GM21528 (cell line): ENCODE data around the gene VASP.
"Not testable (repeated sequence)": the region's sequence is repeated elsewhere in the genome, so short reads cannot be mapped to it uniquely, and the experiment has no call there.

Experiments
- ATAC-seq: cut with Tn5 transposase; IDR thresholded peaks from one replicate; pipeline ENCODE4 v1.9.1; 2021; ENCODE audit warnings: mild to moderate bottlenecking, moderate library complexity; ENCODE audit not compliant: unreplicated experiment, low FRiP score

VASP gene

GRCh38 chr19:45496349-45496953 lies 10.8 kb upstream of the VASP start:
- peak; percentile 33 for ATAC-seq

GRCh38 chr19:45497791-45498190 lies 9.5 kb upstream of the VASP start:
- no peak for ATAC-seq

GRCh38 chr19:45498411-45499195 lies 8.7 kb upstream of the VASP start, which contains the start of gene PPM1N:
Gene PPM1N (plus strand): TSS chr19:45498443. CDS start chr19:45498473, 30 bp downstream.
- ATAC-seq = no peak

- no peak for ATAC-seq
Observed at GRCh38 chr19:45499196-45500180, 7.8 kb upstream of the VASP start.

DNA sequence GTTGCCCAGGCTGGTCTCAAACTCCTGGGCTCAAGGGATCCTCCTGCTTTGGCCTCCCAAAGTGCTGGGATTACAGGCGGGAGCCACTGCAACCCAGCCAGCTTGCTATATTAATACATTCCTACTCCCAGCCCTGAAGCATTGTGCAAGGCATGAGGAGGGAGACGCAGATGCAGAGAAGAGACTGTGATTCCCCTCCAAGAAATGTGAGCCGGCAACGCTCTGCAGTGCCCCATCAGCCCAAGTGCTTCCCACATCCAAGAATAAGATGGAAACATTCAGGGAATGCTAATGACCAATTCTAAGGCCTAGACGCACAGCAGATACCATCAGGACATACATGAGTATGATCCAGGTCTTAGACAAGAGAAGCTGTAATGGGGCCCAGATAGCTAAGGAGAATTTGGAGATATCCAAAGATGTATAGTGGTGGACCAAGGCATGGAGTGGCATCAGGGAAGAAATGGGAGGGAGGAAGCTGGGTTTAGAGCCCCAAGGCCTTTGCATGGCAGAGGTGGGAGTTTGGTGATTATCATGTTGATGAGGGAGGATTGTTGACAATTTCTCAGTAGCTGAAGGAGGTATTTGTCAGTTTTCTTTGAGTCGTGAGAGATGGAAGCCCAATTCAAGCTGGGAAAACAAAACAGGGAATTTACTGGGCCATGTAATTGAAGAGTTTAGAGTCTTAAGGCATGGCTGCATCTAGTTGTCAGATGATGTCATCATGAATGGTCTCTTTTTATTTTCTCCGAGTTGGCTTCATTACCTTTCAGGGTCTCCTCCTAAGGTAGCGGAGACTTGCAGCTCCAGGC lies 6.2 kb upstream of the VASP start:
- no peak for ATAC-seq

DNA sequence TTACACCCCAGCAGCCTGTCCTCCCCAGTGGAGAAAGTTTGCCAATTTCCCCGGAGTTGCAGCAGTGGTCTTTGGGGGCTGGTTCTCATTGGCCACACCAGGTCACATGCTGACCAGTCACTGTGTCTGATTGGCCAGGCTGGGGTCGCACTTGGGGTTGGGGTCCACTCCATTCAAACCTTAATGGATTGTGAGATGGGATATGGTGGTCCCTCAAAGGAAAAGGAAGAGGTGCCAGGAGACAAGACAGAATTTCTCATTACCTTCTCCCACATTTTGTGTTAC lies 5.6 kb upstream of the VASP start:
- ATAC-seq = no peak

GRCh38 chr19:45502111-45502510 lies 5.2 kb upstream of the VASP start:
- no peak for ATAC-seq

- ATAC-seq = no peak
Observed at GRCh38 chr19:45503909-45504308, 3.4 kb upstream of the VASP start.

GRCh38 chr19:45505151-45505995 lies 1.9 kb upstream of the VASP start:
- ATAC-seq = no peak

DNA sequence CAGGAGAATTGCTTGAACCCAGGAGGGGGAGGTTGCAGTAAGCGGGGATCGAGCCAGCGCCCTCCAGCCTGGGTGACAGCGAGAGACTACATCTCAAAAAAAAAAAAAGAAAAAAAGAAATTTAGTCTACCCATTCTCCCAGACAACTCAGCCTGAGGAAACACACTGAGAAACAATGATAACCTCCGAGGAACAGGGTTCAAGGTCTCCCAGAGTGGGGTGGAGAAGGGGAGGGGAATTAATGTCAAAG lies 1.4 kb upstream of the VASP start:
- ATAC-seq = no peak

GRCh38 chr19:45506246-45506988 lies 862 bp upstream of the VASP start:
- peak; percentile 52 for ATAC-seq

DNA sequence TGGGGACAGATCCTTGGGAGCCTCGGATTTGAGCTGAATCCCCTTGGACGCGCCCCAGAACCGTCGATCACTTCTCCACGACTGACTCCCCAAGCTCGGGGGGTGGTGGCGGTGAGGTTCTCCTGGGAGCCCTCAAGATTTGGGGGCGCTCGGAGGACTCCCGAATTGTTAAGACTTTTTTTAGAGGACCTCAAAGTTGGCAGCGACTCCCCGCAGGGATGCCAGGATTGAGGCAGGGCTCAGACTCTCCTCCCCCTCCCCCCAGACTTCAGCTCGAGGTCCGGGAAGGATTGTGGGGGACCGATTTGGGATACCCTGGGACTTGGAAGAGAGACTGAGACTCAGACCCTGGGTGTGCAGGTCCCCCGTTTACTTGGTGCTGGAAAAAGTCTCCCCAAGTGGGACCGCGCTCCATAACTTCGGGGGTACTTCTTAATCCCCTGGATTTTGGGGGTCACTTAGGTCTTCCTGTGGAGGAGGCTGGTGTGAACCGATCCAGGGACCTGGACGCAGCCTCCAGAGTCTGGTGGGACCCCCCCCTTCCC lies 665 bp downstream of the VASP start:
- ATAC-seq = no peak

GRCh38 chr19:45508417-45508860 lies 1.2 kb downstream of the VASP start:
- ATAC-seq = no peak

DNA sequence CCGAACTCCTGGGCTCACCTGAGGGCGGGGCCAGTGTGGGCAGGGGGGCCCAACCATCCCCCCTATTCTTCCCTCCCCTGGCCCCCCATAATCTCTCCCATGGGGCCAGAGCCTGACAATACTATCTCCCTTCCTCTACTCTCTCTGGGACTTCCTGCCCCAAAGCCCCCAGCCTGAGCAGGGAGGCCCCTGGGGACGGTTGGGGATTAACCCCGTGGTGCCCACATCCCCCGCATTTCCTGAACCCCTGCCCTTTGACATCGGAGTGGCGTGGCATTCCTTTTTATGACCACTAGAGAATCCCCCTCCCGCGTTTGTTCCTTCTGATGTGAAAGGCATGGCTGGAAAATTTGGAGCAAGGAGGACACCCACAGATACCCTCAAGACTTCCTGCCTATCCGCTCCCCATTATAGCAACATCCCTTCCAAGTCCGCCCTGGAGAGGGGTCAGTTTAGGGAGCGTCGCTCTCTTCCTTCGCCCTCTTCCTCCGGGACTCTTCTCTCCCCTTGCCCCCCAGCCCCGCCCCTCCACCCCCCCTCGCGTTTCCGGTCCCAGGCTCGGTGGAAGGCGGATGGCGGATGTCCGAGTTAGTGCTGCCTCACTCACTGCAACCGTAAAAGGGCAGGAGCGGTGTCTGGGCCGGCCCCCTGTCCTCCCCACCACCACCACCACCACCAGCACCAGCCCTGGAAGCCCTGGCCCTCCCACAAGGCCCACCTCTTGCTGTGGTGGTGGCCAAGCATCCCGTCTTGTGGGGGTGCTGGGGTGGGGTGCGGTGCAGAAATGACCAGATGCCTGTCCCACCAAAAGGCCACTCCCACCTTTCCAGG lies 1.8 kb downstream of the VASP start:
- ATAC-seq = no peak

- ATAC-seq = no peak
Observed at GRCh38 chr19:45509692-45510015, 2.4 kb downstream of the VASP start.

DNA sequence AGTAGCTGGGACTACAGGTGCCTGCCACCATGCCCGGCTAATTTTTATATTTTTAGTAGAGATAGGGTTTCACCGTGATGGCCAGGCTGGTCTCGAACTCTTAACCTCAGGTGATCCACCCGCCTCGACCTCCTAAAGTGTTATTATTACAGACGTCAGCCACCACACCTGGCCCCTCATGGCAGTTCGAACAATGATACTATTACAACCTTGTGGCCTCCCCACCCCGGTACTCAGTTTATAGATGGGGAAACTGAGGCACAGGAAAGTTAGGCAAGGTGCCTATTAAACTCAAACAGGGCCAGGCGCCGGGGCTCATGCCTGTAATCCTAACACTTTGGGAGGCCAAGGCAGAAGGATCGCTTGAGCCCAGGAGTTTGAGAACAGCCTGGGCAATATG lies 3.1 kb downstream of the VASP start:
- ATAC-seq = not testable (repeated sequence)

- ATAC-seq = no peak
Observed at GRCh38 chr19:45511074-45511473, 3.8 kb downstream of the VASP start.

DNA sequence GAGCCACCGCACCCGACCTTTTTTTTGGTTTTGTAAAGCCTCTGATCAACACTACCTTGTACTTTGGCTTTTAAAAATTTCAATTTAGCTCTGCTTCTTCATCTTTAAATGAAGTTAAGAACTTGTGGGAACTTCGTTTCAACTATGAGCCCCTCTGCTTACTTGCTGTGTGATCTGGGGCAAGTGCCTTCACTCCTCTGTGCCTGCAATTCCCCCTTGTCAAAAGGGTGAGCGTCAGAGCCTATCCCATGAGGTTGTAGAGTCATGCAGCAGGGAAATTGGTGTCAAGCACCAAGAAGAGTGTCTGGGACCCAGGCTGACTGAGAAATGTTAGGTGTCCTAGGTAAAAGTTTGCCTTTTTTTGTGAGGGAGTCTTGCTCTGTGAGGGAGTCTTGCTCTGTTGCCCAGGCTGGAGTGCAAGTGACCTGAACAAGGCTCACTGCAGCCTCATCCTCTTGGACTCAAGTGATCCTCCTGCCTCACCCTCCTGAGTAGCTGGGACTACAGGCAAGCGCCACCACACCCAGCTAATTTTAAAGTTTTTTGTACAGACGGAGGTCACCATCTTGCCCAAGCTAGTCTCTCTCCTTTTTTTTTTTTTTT lies 5.7 kb downstream of the VASP start:
- no peak for ATAC-seq
